ENCODE data around the gene GSTM1.
"Not testable (repeated sequence)": the region's sequence is repeated elsewhere in the genome, so short reads cannot be mapped to it uniquely, and the experiment has no call there.

Gene GSTM1

GRCh38 chr1:109660691-109661026, 27.0 kb upstream of the GSTM1 start:
- DNase-seq (ENCODE audit: low spot score): not testable (repeated sequence)

GRCh38 chr1:109661391-109661790, 26.2 kb upstream of the GSTM1 start:
- DNase-seq (ENCODE audit: low spot score): no peak

GRCh38 chr1:109664671-109665070, 22.9 kb upstream of the GSTM1 start:
- DNase-seq (ENCODE audit: low spot score): no peak

GRCh38 chr1:109667452-109668122, 20.0 kb upstream of the GSTM1 start, which contains the start of gene GSTM2:
GSTM2 (plus strand) TSS chr1:109668057; CDS start chr1:109668116, 59 bp downstream.
- DNase-seq (ENCODE audit: low spot score): peak; percentile 96

- DNase-seq (ENCODE audit: low spot score): no peak
These were observed 19.4 kb upstream of the GSTM1 start for GRCh38 chr1:109668123-109668775.

- no peak for DNase-seq (ENCODE audit: low spot score)
These were observed 18.2 kb upstream of the GSTM1 start for GRCh38 chr1:109669246-109669948.

- DNase-seq (ENCODE audit: low spot score): not testable (repeated sequence)
These were observed 17.7 kb upstream of the GSTM1 start for GRCh38 chr1:109669949-109670302.

GRCh38 chr1:109671067-109671466, 16.6 kb upstream of the GSTM1 start:
- no peak for DNase-seq (ENCODE audit: low spot score)

DNA sequence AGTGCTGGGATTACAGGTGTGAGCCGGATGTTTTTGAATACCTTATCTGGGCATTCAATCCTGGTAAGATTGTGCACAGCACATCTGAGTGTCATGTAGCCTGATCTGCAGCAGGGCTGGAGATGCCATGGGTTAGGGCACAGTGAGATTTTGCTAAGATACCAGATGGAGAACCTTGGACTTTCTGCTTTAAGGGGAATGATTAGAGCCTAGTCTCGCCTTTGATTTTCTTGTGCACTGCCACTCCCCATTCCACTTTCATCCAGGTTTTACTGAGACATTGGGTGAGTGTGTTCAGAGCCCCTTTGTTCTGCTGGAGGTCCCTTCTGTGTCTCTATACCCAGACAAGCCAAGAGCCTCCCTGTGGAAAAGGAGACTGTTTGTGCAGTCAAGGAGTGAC, 13.8 kb upstream of the GSTM1 start:
- DNase-seq (ENCODE audit: low spot score): not testable (repeated sequence)

- DNase-seq (ENCODE audit: low spot score): peak; percentile 23
These were observed 10.8 kb upstream of the GSTM1 start for GRCh38 chr1:109676683-109677381.

GRCh38 chr1:109677459-109677858, 10.2 kb upstream of the GSTM1 start:
- DNase-seq (ENCODE audit: low spot score): no peak

DNA sequence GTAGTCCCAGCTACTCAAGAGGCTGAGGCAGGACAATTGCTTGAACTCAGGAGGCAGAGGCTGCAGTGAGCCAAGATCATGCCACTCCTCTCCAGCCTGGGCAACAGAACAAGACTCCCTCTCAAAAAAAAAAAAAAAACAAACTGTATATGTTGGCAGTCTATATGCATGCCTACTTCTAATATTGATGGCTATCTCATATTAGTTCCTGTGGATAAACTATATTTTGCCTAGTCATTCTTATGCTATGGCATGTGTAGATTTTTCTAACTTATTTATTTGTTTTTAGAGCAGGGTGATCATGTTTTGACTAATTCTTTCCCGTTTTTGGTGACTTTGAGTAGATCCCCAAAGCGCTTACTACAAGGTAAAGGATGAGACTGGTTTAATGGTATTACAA, 9.0 kb upstream of the GSTM1 start:
- DNase-seq (ENCODE audit: low spot score): not testable (repeated sequence)

GRCh38 chr1:109684777-109685176, 2.8 kb upstream of the GSTM1 start:
- DNase-seq (ENCODE audit: low spot score): not testable (repeated sequence)

DNA sequence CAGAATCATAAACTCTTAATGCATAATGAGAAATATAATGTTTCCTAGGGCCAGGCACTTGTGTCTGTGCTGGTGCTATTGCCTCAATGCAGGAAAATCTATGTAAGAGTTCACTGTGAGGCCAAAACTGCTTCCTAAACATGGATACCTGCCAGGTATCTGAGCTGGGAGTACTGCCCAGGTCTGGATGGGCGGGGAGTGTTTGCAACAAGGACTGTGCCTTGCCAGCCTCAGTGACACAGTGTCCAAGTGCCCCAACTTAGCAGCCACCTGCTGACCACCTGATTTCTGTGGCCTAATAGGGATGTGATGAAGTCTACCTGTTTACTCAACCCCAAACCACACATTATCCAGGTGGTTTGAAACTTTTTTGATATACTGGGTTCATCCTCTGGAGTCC, 2.2 kb upstream of the GSTM1 start:
- not testable (repeated sequence) for DNase-seq (ENCODE audit: low spot score)

- DNase-seq (ENCODE audit: low spot score): not testable (repeated sequence)
These were observed 1.7 kb upstream of the GSTM1 start for GRCh38 chr1:109685890-109686289.

DNA sequence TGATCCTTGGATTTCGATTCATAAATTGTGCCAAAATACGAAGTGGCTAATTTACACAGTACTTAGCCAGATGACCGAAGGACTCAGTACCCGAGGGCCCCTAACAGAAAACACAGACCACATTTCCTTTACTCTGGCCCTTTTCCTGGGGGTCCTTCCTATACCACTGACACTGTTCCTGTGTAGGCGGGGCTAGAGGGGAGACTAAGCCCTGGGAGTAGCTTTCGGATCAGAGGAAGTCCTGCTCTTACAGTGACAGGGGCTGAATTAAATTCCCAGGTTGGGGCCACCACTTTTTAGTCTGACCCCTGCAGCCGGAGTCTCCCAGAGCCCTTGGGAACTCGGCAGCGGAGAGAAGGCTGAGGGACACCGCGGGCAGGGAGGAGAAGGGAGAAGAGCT, 508 bp upstream of the GSTM1 start:
- DNase-seq (ENCODE audit: low spot score): not testable (repeated sequence)

DNA sequence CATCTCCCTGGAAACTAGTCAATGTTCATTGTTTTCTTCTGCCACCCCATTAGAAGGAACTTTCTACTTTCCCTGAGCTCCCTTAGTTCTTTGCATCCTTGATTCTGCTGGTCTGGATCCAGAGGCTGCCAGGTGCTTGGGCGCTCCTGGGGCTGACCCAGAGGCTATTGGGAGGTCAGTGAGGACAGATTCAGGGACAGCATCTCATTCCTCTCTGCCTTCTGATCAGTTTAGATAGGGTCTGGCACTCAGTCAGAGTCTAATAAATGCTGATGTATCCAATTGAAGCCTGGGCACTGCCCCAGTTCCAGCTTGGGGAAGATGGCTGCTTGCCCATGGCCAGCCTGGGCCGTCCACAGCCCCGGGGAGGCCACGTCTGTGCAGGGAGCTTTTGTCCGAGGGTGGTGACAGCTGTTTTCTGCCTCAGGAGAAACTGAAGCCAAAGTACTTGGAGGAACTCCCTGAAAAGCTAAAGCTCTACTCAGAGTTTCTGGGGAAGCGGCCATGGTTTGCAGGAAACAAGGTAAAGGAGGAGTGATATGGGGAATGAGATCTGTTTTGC, 2.3 kb downstream of the GSTM1 start:
- no peak for DNase-seq (ENCODE audit: low spot score)

DNA sequence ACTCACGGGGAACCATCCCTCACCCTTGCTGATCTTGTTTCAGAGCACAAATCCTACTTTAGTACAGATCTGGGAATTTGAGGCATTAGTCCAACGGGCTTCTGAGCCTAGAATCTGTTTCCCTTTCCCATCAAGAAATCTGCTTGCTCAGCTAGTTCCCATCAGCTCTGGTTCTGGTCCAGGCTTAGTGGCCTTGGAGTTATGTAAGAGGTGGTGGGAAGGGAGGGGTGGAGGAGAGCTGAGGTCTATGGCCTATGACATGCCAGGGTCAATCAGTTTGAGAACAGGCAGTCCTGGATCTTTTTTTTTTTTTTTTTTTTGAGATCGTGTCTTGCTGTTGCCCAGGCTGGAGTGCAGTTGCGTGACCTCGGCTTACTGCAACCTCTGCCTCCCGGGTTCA, 4.1 kb downstream of the GSTM1 start:
- DNase-seq (ENCODE audit: low spot score): no peak

DNA sequence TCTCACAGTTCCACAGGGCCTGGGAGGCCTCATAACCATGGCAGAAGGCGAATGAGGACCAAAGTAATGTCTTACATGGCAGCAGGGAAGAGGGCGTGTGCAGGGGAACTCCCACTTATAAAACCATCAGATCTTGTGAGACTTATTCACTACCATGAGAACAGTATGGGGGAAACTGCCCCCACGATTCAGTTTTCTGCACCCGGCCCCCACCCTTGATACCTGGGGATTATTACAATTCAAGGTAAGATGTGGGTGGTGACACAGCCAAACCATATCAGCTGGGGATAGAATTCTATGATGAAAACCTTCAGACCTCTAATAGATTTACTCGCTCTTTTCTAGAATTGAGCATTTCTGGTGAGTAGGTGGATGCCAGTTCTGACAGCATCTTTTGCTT, 6.8 kb downstream of the GSTM1 start:
- not testable (repeated sequence) for DNase-seq (ENCODE audit: low spot score)

DNA sequence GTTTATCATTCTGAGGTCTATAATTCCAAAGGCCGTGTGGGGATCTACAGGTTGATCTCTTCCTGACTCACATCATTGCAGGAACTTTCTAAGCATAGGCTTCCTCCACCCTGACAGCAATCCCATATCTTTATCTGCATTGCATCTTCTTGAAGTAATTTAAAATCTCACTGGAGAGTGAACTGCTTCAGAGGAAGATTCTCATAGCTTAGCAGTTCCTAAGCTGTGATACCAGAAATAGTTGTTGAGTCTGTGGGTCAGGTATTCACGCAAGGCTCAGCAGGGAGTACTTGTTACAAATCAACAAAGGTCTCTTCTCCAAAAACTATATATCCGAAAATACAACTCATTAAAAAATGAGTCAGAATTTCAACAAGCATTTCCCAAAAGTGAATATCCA, 7.5 kb downstream of the GSTM1 start:
- not testable (repeated sequence) for DNase-seq (ENCODE audit: low spot score)

GRCh38 chr1:109697066-109697465, 9.4 kb downstream of the GSTM1 start:
- DNase-seq (ENCODE audit: low spot score): no peak

- DNase-seq (ENCODE audit: low spot score): not testable (repeated sequence)
These were observed 10.2 kb downstream of the GSTM1 start for GRCh38 chr1:109697861-109698260.

Data from left forelimb (tissue), 1 donor.